K562 (cell line): ENCODE results near the gene COX7A1. TPM values are rescaled to one million over a fixed set of nuclear protein-coding genes. Genes with fewer than 3 reads are reported as not detected.
A peak's percentile ranks its signal among the peaks of the same experiment; 100 is the strongest.

ENCODE experiments used
- ATAC-seq: fragments of 200-7000 bp; cut with Tn5 transposase; 3 replicates; pipeline ENCODE4 v1.9.1; 2020; ENCODE audit warnings: moderate library complexity
- BruUV-seq: library from RNA; stranded (reverse); fragments of 400-500 nt; replicated peaks from 2 replicates; lab custom pipeline; 2021; lab: Mats Ljungman, UMichigan
- CTCF ChIA-PET: fragments of 300-600 bp; formaldehyde crosslinking; extraction: SDS; loops from one replicate; lab custom pipeline; 2021; ENCODE audit warnings: low intra/inter-chr PET ratio; lab: Yijun Ruan, JAX
- POLR2A ChIA-PET: fragments of 300-600, 350-650 bp; sonication (Branson Sonifier 250); formaldehyde crosslinking; extraction: SDS; loops from one replicate; lab custom pipeline; 2021; ENCODE audit warnings: antibody characterized with exemption, inconsistent platforms; lab: Yijun Ruan, JAX
- DNase-seq, 4 experiments: peaks; one replicate each; pipeline versions ENCODE4 v3.0.0 to v3.0.0-alpha.2; 2011 to 2018; ENCODE audit warnings: low spot score in 3 of 4, mixed read lengths in 3 of 4; ENCODE audit errors: extremely low read depth in 1 of 4
- FAIRE-seq: peaks from 2 replicates; lab custom pipeline; 2011; peaks lifted over from hg19 to GRCh38; lab: Jason Lieb, UNC
- H2AFZ ChIP-seq: 2 replicates; pipeline ENCODE4 v1.6.0; 2011; ENCODE audit warnings: low read depth, low read length, control low read depth, inconsistent platforms
- H3K27ac ChIP-seq: fragments of 200-600 bp; 3 replicates; pipeline ENCODE4 v1.8.0; 2011; ENCODE audit warnings: low read depth, mild to moderate bottlenecking, control low read depth, inconsistent platforms, low read length, moderate library complexity, mixed read lengths; ENCODE audit errors: extremely low read depth
- H3K27me3 ChIP-seq, 2 experiments: fragments of 300-600 bp in 1 of 2; 2 replicates in 1 of 2; 3 replicates in 1 of 2; pipeline versions ENCODE4 v1.6.0 to v1.8.0; 2011; ENCODE audit warnings: inconsistent platforms in 2 of 2, low read length in 2 of 2, mild to moderate bottlenecking in 1 of 2, mixed read lengths in 1 of 2, moderate library complexity in 1 of 2; ENCODE audit not compliant: control insufficient read depth in 2 of 2, insufficient read depth in 2 of 2
- H3K36me3 ChIP-seq: fragments of 300-600 bp; 3 replicates; pipeline ENCODE4 v1.8.0; 2011; ENCODE audit warnings: mild to moderate bottlenecking, low read length, inconsistent platforms; ENCODE audit not compliant: control insufficient read depth, insufficient read depth
- H3K4me1 ChIP-seq, 2 experiments: fragments of 200-600 bp in 1 of 2; replicated peaks in 1 of 2; 2 replicates in 1 of 2; 3 replicates in 1 of 2; pipeline versions ENCODE4 v1.5.1 to v1.8.0; 2011; ENCODE audit warnings: inconsistent platforms in 2 of 2, low read length in 2 of 2, mild to moderate bottlenecking in 1 of 2, mixed read lengths in 1 of 2, moderate library complexity in 1 of 2; ENCODE audit not compliant: control insufficient read depth in 2 of 2, insufficient read depth in 2 of 2
- H3K4me2 ChIP-seq: 2 replicates; pipeline ENCODE4 v1.6.1; 2011; ENCODE audit warnings: low read length, control low read depth, inconsistent platforms, mixed read lengths; ENCODE audit not compliant: insufficient read depth
- H3K4me3 ChIP-seq: fragments of 200-600 bp; sonication (generic), shearing (Covaris generic); 2 replicates; pipeline ENCODE4 v1.5.1; 2016; ENCODE audit warnings: control low read depth, inconsistent platforms
- H3K79me2 ChIP-seq: fragments of 200-600 bp; 3 replicates; pipeline ENCODE4 v1.8.0; 2011; ENCODE audit warnings: low read length, inconsistent platforms; ENCODE audit not compliant: control insufficient read depth, insufficient read depth
- H3K9ac ChIP-seq, 2 experiments: 2 replicates each; pipeline versions ENCODE4 v1.6.0 to v1.6.1; 2011; ENCODE audit warnings: low read depth in 2 of 2, low read length in 2 of 2, control low read depth in 1 of 2, inconsistent platforms in 1 of 2, mild to moderate bottlenecking in 1 of 2, mixed read lengths in 1 of 2; ENCODE audit not compliant: insufficient read depth in 1 of 2
- H3K9me1 ChIP-seq: one replicate; pipeline ENCODE4 v1.6.0; 2011; ENCODE audit warnings: inconsistent platforms, mild to moderate bottlenecking, low read length, moderate library complexity; ENCODE audit not compliant: control insufficient read depth, insufficient read depth
- H3K9me3 ChIP-seq: replicated peaks from 2 replicates; pipeline ENCODE4 v1.5.1; 2011; ENCODE audit warnings: low read depth, low read length, inconsistent platforms; ENCODE audit not compliant: control insufficient read depth, insufficient read depth
- H4K20me1 ChIP-seq: replicated peaks from 2 replicates; pipeline ENCODE4 v1.6.1; 2011; ENCODE audit warnings: low read length, inconsistent platforms, mixed read lengths; ENCODE audit not compliant: control insufficient read depth, insufficient read depth
- BCOR ChIP-seq: fragments of 450-650 bp; IDR thresholded peaks from 2 replicates; pipeline ENCODE4 v1.6.1; 2016
- CREBBP ChIP-seq: IDR thresholded peaks from one replicate; pipeline ENCODE4 v1.6.1; 2012; ENCODE audit warnings: low read depth, mild to moderate bottlenecking, control low read depth, inconsistent platforms, low read length
- DIDO1 ChIP-seq: fragments of 450-650 bp; IDR thresholded peaks from 2 replicates; pipeline ENCODE4 v1.6.1; 2016; ENCODE audit warnings: low read depth, missing biosample characterization, missing genetic modification characterization
- MLX ChIP-seq, 2 experiments: fragments of 450-650 bp in 1 of 2; sonication (generic) in 1 of 2; formaldehyde crosslinking; conservative IDR thresholded peaks; 2 replicates each; pipeline versions ENCODE4 v1.4.0 to v1.8.1; 2020 to 2022; ENCODE audit warnings: mild to moderate bottlenecking in 1 of 2, missing genetic modification reagents in 1 of 2
- ZFP36 ChIP-seq: fragments of 150-350 bp; IDR thresholded peaks from 2 replicates; pipeline ENCODE4 v1.6.1; 2018; ENCODE audit warnings: low read length, low read depth; ENCODE audit not compliant: partially characterized antibody
- ZNF133 ChIP-seq: fragments of 250-450 bp; sonication (Bioruptor Pico); IDR thresholded peaks from 2 replicates; pipeline ENCODE4 v1.4.0; 2020; ENCODE audit warnings: mild to moderate bottlenecking
- WGBS: fragments of 100-300 bp; shearing (Covaris generic); methylation state at CpG from one replicate; pipeline ENCODE4 v1.1.6; 2016; ENCODE audit warnings: low coverage, mixed read lengths; ENCODE audit not compliant: insufficient coverage; ENCODE audit errors: missing lambda C conversion rate; 5-methylcytosine and 5-hydroxymethylcytosine counted together
- in situ Hi-C: fragments of 300-500 bp; cut with MboI; formaldehyde crosslinking; loops from 4 replicates; pipeline ENCODE4 v1.15.0; 2018; ENCODE audit warnings: inconsistent platforms, mixed read lengths
- intact Hi-C: fragments of 100-400 bp; cut with micrococcal nuclease; formaldehyde crosslinking; loops from 2 replicates; pipeline ENCODE4 v1.14.2; 2022
- polyA plus RNA-seq, 8 experiments: library from polyadenylated mRNA; depleted of rRNA in 4 of 8; stranded (reverse) in 5 of 8; unstranded in 3 of 8; fragments of >200 nt; fragmentation: Nextera tagmentation in 2 of 8; fragmentation: Illumina TruSeq in 1 of 8; extraction: Ambion mirVana in 2 of 8; extraction: Trizol in 1 of 8; gene quantifications; 2 replicates each; pipeline versions ENCODE4 v1.2.1 to v1.2.3, GENCODE V29; 2011 to 2014; ENCODE audit warnings: inconsistent platforms in 1 of 8, missing spikeins in 1 of 8
- total RNA-seq, 7 experiments: library from RNA; depleted of rRNA in 6 of 7; stranded (reverse); fragments of >200 nt in 6 of 7; fragmentation: Illumina TruSeq in 2 of 7; extraction: Trizol in 2 of 7; gene quantifications; 2 replicates each; pipeline versions ENCODE4 v1.2.1 to v1.2.3, GENCODE V29; 2011 to 2021; ENCODE audit warnings: low replicate concordance in 1 of 7
- TF ChIP-seq, protein P1 (sequence below): fragments of 450-650 bp; IDR thresholded peaks from 2 replicates; pipeline ENCODE4 v1.6.1; 2017; ENCODE audit warnings: antibody characterized with exemption, mild to moderate bottlenecking
- TF ChIP-seq, protein P2 (sequence below): fragments of 250-450 bp; sonication (Bioruptor Pico); IDR thresholded peaks from 2 replicates; pipeline ENCODE4 v1.9.0; 2021; ENCODE audit warnings: mild to moderate bottlenecking
- TF ChIP-seq, protein P3 (sequence below): sonication (generic); formaldehyde crosslinking; IDR thresholded peaks from 2 replicates; pipeline ENCODE4 v1.8.1; 2023; ENCODE audit warnings: mild to moderate bottlenecking, missing genetic modification reagents

The COX7A1 gene
- total and polyA plus RNA-seq, 9 of the 15 experiments (the other 6 are each of a cell fraction or from before 2014, with no cell fraction given): 0.08 TPM; not detected in 8

GRCh38 chr19:36116344-36116637 is 36.0 kb downstream of the COX7A1 start:
- Histone ChIP-seq H3K4me1 (peaks cover 5 to 42% of the 10 kb centered on the region in 2 experiments; a peak in 3 of 5 replicates), H2AFZ (peak overlapping the region; percentile 84; the same call in 1 of the 2 replicates), H3K9ac (peak overlapping the region in 1 of 2 experiments; percentile 38; a peak in 1 of 4 replicates), H4K20me1 (no peaks in the 10 kb centered on the region), H3K27me3 (no peaks in the 10 kb centered on the region), H3K27ac (no peak overlapping the region; the same call in 2 of the 3 replicates), H3K9me1 (no peaks in the 10 kb centered on the region), H3K79me2 (peaks cover 14% of the 10 kb centered on the region), H3K9me3 (no peaks in the 10 kb centered on the region), H3K36me3 (peaks cover 24% of the 10 kb centered on the region; the same call in 2 of the 3 replicates), H3K4me2 (peak overlapping the region; percentile 96), H3K4me3 (peak overlapping the region; percentile 62)
- FAIRE-seq: no peak
- in situ Hi-C loops: no loop called here
- ChIA-PET POLR2A (interaction anchor here (1.0 kb wide), 1 partner anchor 14 kb away, joined by 5 read pairs; no protein-coding TSS in a partner anchor), CTCF (no interaction called here)
- ATAC-seq: no peak
- DNase-seq: no peak
- WGBS: 57% methylated on average over 1 of the region's 1 CpG
- BruUV-seq: no TSS peak
- intact Hi-C loops: loop anchor here (10.0 kb wide), 1 partner anchor 121 kb away; the partner anchor contains the start of gene SDHAF1
- TF ChIP-seq DIDO1 (tag) (no peak), ZNF133 (CRISPR knock-in tag) (no peak), BCOR (peak; percentile 18; the same call in 1 of the 2 replicates), ZFP36 (peak; percentile 86), MLX (CRISPR knock-in tag; conservative IDR thresholded peaks at IDR 0.05) (no peak), CREBBP (no peak)
- TF ChIP-seq, protein P1, sequence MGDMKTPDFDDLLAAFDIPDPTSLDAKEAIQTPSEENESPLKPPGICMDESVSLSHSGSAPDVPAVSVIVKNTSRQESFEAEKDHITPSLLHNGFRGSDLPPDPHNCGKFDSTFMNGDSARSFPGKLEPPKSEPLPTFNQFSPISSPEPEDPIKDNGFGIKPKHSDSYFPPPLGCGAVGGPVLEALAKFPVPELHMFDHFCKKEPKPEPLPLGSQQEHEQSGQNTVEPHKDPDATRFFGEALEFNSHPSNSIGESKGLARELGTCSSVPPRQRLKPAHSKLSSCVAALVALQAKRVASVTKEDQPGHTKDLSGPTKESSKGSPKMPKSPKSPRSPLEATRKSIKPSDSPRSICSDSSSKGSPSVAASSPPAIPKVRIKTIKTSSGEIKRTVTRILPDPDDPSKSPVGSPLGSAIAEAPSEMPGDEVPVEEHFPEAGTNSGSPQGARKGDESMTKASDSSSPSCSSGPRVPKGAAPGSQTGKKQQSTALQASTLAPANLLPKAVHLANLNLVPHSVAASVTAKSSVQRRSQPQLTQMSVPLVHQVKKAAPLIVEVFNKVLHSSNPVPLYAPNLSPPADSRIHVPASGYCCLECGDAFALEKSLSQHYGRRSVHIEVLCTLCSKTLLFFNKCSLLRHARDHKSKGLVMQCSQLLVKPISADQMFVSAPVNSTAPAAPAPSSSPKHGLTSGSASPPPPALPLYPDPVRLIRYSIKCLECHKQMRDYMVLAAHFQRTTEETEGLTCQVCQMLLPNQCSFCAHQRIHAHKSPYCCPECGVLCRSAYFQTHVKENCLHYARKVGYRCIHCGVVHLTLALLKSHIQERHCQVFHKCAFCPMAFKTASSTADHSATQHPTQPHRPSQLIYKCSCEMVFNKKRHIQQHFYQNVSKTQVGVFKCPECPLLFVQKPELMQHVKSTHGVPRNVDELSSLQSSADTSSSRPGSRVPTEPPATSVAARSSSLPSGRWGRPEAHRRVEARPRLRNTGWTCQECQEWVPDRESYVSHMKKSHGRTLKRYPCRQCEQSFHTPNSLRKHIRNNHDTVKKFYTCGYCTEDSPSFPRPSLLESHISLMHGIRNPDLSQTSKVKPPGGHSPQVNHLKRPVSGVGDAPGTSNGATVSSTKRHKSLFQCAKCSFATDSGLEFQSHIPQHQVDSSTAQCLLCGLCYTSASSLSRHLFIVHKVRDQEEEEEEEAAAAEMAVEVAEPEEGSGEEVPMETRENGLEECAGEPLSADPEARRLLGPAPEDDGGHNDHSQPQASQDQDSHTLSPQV: no peak
- TF ChIP-seq, protein P2, sequence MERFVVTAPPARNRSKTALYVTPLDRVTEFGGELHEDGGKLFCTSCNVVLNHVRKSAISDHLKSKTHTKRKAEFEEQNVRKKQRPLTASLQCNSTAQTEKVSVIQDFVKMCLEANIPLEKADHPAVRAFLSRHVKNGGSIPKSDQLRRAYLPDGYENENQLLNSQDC (CRISPR knock-in tag): no peak
- TF ChIP-seq, protein P3, sequence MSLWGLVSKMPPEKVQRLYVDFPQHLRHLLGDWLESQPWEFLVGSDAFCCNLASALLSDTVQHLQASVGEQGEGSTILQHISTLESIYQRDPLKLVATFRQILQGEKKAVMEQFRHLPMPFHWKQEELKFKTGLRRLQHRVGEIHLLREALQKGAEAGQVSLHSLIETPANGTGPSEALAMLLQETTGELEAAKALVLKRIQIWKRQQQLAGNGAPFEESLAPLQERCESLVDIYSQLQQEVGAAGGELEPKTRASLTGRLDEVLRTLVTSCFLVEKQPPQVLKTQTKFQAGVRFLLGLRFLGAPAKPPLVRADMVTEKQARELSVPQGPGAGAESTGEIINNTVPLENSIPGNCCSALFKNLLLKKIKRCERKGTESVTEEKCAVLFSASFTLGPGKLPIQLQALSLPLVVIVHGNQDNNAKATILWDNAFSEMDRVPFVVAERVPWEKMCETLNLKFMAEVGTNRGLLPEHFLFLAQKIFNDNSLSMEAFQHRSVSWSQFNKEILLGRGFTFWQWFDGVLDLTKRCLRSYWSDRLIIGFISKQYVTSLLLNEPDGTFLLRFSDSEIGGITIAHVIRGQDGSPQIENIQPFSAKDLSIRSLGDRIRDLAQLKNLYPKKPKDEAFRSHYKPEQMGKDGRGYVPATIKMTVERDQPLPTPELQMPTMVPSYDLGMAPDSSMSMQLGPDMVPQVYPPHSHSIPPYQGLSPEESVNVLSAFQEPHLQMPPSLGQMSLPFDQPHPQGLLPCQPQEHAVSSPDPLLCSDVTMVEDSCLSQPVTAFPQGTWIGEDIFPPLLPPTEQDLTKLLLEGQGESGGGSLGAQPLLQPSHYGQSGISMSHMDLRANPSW (CRISPR knock-in tag): no peak
